Measurements from ENCODE around the gene RHOA.
A peak's percentile ranks its signal among the peaks of the same experiment; 100 is the strongest.
"Not testable (repeated sequence)": the region's sequence is repeated elsewhere in the genome, so short reads cannot be mapped to it uniquely, and the experiment has no call there.

RHOA gene

GRCh38 chr3:49410846-49411534 is 786 bp downstream of the RHOA start:
- DNase-seq = no peak

GRCh38 chr3:49410066-49410845 is 1.5 kb downstream of the RHOA start:
- DNase-seq = no peak

GRCh38 chr3:49406571-49407565 is 4.9 kb downstream of the RHOA start:
- no peak for DNase-seq

- DNase-seq = not testable (repeated sequence)
Measured at GRCh38 chr3:49405570-49405969, 6.2 kb downstream of the RHOA start.

- DNase-seq = no peak
Measured at GRCh38 chr3:49403891-49404290, 7.9 kb downstream of the RHOA start.

- no peak for DNase-seq
Measured at GRCh38 chr3:49401766-49402165, 10.0 kb downstream of the RHOA start.

GRCh38 chr3:49399461-49399860 is 12.3 kb downstream of the RHOA start:
- DNase-seq = no peak

GRCh38 chr3:49397470-49397869 is 14.3 kb downstream of the RHOA start:
- DNase-seq = no peak

- DNase-seq = not testable (repeated sequence)
Measured at GRCh38 chr3:49391310-49391709, 20.5 kb downstream of the RHOA start.

- DNase-seq = no peak
Measured at GRCh38 chr3:49389297-49389696, 22.5 kb downstream of the RHOA start.

GRCh38 chr3:49388289-49388820 is 23.4 kb downstream of the RHOA start:
- no peak for DNase-seq

- no peak for DNase-seq
Measured at GRCh38 chr3:49387721-49388120, 24.1 kb downstream of the RHOA start.

GRCh38 chr3:49386056-49386756 is 25.6 kb downstream of the RHOA start:
- no peak for DNase-seq

- no peak for DNase-seq
Measured at GRCh38 chr3:49385617-49386016, 26.2 kb downstream of the RHOA start.

- DNase-seq = no peak
Measured at GRCh38 chr3:49383387-49383786, 28.4 kb downstream of the RHOA start.

GRCh38 chr3:49378249-49378895 is 33.4 kb downstream of the RHOA start:
- DNase-seq = no peak

GRCh38 chr3:49377483-49377882 is 34.3 kb downstream of the RHOA start:
- peak; percentile 50 for DNase-seq

- no peak for DNase-seq
Measured at GRCh38 chr3:49371946-49372345, 39.8 kb downstream of the RHOA start.

- DNase-seq = no peak
Measured at GRCh38 chr3:49370585-49371290, 41.0 kb downstream of the RHOA start.

GRCh38 chr3:49362561-49362960 is 49.2 kb downstream of the RHOA start:
- no peak for DNase-seq

GRCh38 chr3:49359623-49360022 is 52.2 kb downstream of the RHOA start:
- no peak for DNase-seq

Measured in CD4-positive, alpha-beta T cell treated with Interleukin-17A for 4 hours (primary cell).